Upper lobe of left lung (tissue), 6 donors: ENCODE measurements around the gene TLE1. TPM values are rescaled to one million over a fixed set of nuclear protein-coding genes. Genes with fewer than 3 reads are reported as not detected.

Experiments
- ATAC-seq, 2 donors: fragments of 200-7000 bp; cut with Tn5 transposase; one replicate each; pipeline ENCODE4 v1.9.1; 2022; ENCODE audit warnings: mild to moderate bottlenecking in 2 of 2, moderate library complexity in 2 of 2; ENCODE audit not compliant: low FRiP score in 2 of 2
- DNase-seq, 2 donors: peaks; one replicate each; pipeline ENCODE4 v3.0.0-alpha.2; 2019 to 2020
- H3K27ac ChIP-seq, 4 donors: fragments of 200-600 bp; sonication (generic); one replicate each; pipeline ENCODE4 v1.5.1; 2016 to 2019
- H3K27me3 ChIP-seq, 4 donors: fragments of 200-600 bp; sonication (generic); one replicate each; pipeline ENCODE4 v1.5.1; 2017 to 2019
- H3K36me3 ChIP-seq, 4 donors: fragments of 200-600 bp; sonication (generic); one replicate each; pipeline ENCODE4 v1.5.1; 2016 to 2019
- H3K4me1 ChIP-seq, 4 donors: fragments of 200-600 bp; sonication (generic); one replicate each; pipeline ENCODE4 v1.5.1; 2018 to 2019
- H3K4me3 ChIP-seq, 4 donors: fragments of 200-600 bp; sonication (generic); one replicate each; pipeline ENCODE4 v1.5.1; 2017 to 2019; ENCODE audit warnings: mild to moderate bottlenecking in 2 of 4, moderate library complexity in 1 of 4
- H3K9me3 ChIP-seq, 4 donors: fragments of 200-600 bp; sonication (generic); one replicate each; pipeline ENCODE4 v1.5.1; 2018 to 2019
- EP300 ChIP-seq, 4 donors: sonication (generic); formaldehyde crosslinking; IDR thresholded peaks; one replicate each; pipeline ENCODE4 v1.5.1; 2017; ENCODE audit warnings: antibody characterized with exemption in 4 of 4, control low read depth in 2 of 4
- POLR2A ChIP-seq, 4 donors: fragments of 450-650 bp; IDR thresholded peaks; one replicate each; pipeline ENCODE4 v1.5.1; 2016 to 2017; ENCODE audit warnings: antibody characterized with exemption in 4 of 4, mild to moderate bottlenecking in 2 of 4
- POLR2AphosphoS5 ChIP-seq, 2 donors: sonication (generic); formaldehyde crosslinking; IDR thresholded peaks; one replicate each; pipeline ENCODE4 v1.5.1; 2017; ENCODE audit warnings: antibody characterized with exemption in 2 of 2
- whole genome bisulfite sequencing, 2 donors: methylation state at CpG; one replicate each; pipeline ENCODE4 v1.1.5; 2017 to 2018; 5-methylcytosine and 5-hydroxymethylcytosine counted together
- total RNA-seq, 6 donors: library from RNA; depleted of rRNA in 4 of 6; stranded (reverse); fragments of >200 nt in 4 of 6; gene quantifications; one replicate each; pipeline versions ENCODE4 v1.1.0 to v1.2.1, GENCODE V29; 2016 to 2021
- TF ChIP-seq, protein P1 (sequence below), 6 experiments: fragments of 450-650 bp in 4 of 6; fragments of 200-600 bp in 2 of 6; sonication (generic) in 2 of 6; IDR thresholded peaks; one replicate each; pipeline ENCODE4 v1.5.1; 2016 to 2019; ENCODE audit warnings: antibody characterized with exemption in 6 of 6
- donor health status: DM: no; HTN: no; CAD: no; lungs with moderate emphysema.
- donor health status: DM: no; HTN: yes; CAD: no; lungs with severe emphysema.

TLE1 gene
- total RNA-seq, 6 donors from 2014 or later: 17.3 to 55.5 (median 27.6) TPM

DNA sequence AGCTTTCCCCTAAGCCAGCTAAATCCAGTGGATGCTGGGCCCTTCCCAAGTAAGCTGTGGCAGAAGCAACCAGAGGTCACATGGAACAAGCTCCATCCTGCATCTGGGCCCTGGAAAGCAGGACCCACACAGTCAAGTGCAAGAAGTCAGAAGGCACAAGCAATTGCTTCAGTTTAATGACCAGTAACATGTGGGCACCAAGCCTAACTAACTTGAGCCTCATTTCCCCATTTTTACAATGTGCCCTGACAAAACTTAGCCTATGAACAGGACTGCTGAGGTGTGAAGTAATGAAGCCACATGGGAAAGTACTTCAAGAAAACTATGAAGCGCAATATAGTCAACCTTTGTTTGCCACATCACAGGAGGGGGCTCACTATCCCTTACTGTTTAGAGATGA, 90.5 kb downstream of the TLE1 start:
- DNase-seq (no peak), ATAC-seq (no peak)
- Histone ChIP-seq H3K9me3 (no peaks in the 10 kb centered on the region), H3K36me3 (no peaks in the 10 kb centered on the region), H3K4me1 (peaks cover 0 to 3% (median 0%) of the 10 kb centered on the region in 4 donors), H3K4me3 (no peak overlapping the region), H3K27me3 (no peaks in the 10 kb centered on the region), H3K27ac (peak overlapping the region in 3 of 4 donors; percentile 8 to 28 (median 13))
- TF ChIP-seq, protein P1, sequence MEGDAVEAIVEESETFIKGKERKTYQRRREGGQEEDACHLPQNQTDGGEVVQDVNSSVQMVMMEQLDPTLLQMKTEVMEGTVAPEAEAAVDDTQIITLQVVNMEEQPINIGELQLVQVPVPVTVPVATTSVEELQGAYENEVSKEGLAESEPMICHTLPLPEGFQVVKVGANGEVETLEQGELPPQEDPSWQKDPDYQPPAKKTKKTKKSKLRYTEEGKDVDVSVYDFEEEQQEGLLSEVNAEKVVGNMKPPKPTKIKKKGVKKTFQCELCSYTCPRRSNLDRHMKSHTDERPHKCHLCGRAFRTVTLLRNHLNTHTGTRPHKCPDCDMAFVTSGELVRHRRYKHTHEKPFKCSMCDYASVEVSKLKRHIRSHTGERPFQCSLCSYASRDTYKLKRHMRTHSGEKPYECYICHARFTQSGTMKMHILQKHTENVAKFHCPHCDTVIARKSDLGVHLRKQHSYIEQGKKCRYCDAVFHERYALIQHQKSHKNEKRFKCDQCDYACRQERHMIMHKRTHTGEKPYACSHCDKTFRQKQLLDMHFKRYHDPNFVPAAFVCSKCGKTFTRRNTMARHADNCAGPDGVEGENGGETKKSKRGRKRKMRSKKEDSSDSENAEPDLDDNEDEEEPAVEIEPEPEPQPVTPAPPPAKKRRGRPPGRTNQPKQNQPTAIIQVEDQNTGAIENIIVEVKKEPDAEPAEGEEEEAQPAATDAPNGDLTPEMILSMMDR (IDR thresholded peaks at IDR 0.05): no peak
- TF ChIP-seq POLR2AphosphoS5 (IDR thresholded peaks at IDR 0.05): no peak
- no peak for TF ChIP-seq POLR2A (IDR thresholded peaks at IDR 0.05)
- WGBS, 2 donors: 100% methylated on average over 1 of the region's 1 CpG

- Histone ChIP-seq H3K36me3 (peaks cover 0 to under 1% (median 0%) of the 10 kb centered on the region in 4 donors), H3K9me3 (no peaks in the 10 kb centered on the region), H3K4me3 (no peak overlapping the region), H3K4me1 (peaks cover 0 to 3% (median 0%) of the 10 kb centered on the region in 4 donors), H3K27ac (peak overlapping the region in 2 of 4 donors; percentile 13 to 14), H3K27me3 (no peaks in the 10 kb centered on the region)
- no peak for TF ChIP-seq POLR2A (IDR thresholded peaks at IDR 0.05)
- peak in 1 of 4 donors; percentile 35 for TF ChIP-seq EP300 (IDR thresholded peaks at IDR 0.05)
- peak in 1 of 2 donors; percentile 30 for TF ChIP-seq POLR2AphosphoS5 (IDR thresholded peaks at IDR 0.05)
- TF ChIP-seq, protein P1 (IDR thresholded peaks at IDR 0.05): no peak
- WGBS, 2 donors: 84 to 93% methylated on average over 9 of the region's 9 CpGs
- ATAC-seq (no peak), DNase-seq (no peak)
These were observed 91.2 kb downstream of the TLE1 start for GRCh38 chr9:81598123-81598497.

DNA sequence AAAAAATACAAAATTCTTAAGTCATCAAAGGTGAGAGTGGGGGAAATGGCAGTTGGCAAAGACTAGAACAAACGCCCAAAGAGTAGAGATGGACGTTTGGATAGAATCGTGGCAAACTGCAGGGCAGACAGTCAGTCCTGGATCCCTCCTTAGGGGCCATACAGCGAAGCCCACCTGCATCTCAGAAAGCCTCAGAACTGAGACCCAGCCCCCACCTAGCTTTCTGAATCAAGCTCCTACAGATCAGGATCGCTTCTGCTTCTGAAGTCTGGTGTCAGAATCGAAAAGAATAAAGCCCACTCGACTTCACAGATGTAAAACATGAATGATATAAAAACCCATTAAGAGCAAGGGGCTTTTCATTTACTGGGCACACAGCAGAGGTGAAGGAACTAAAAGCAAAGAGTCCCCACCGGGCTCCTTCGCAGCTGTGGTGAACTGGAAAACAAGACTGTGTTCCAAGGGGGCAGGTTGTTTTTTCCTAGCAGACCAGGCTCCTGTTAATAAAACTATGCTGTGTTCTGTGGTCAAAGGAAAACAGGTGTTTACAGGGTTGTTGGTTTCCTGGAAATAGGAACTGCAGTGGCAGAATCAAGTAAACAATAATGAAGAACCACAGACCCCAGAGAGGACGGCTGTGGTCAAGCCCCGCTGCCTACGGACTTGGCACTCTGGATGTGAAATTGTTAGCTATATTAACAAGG, 91.8 kb downstream of the TLE1 start:
- Histone ChIP-seq H3K27me3 (no peaks in the 10 kb centered on the region), H3K27ac (peak overlapping the region in 1 of 4 donors; percentile 14), H3K4me3 (no peak overlapping the region), H3K9me3 (no peaks in the 10 kb centered on the region), H3K4me1 (peaks cover 0 to 3% (median 0%) of the 10 kb centered on the region in 4 donors), H3K36me3 (peaks cover 0 to 4% (median 2%) of the 10 kb centered on the region in 4 donors)
- TF ChIP-seq POLR2AphosphoS5 (IDR thresholded peaks at IDR 0.05): no peak
- TF ChIP-seq EP300 (IDR thresholded peaks at IDR 0.05): no peak
- no peak for TF ChIP-seq POLR2A (IDR thresholded peaks at IDR 0.05)
- TF ChIP-seq, protein P1 (IDR thresholded peaks at IDR 0.05): no peak
- DNase-seq: no peak
- WGBS, 2 donors: 82 to 83% methylated on average over 12 of the region's 12 CpGs
- no peak for ATAC-seq

GRCh38 chr9:81596679-81597418, 92.5 kb downstream of the TLE1 start:
- Histone ChIP-seq H3K27me3 (no peaks in the 10 kb centered on the region), H3K4me1 (peaks cover 0 to 3% (median 0%) of the 10 kb centered on the region in 4 donors), H3K36me3 (peaks cover 0 to 11% (median 2%) of the 10 kb centered on the region in 4 donors), H3K4me3 (no peak overlapping the region), H3K27ac (peak overlapping the region in 1 of 4 donors; percentile 28), H3K9me3 (no peaks in the 10 kb centered on the region)
- ATAC-seq (no peak), DNase-seq (no peak)
- 85% methylated on average over 13 of the region's 13 CpGs for WGBS, 2 donors
- TF ChIP-seq EP300 (IDR thresholded peaks at IDR 0.05) (no peak), POLR2A (IDR thresholded peaks at IDR 0.05) (no peak), POLR2AphosphoS5 (IDR thresholded peaks at IDR 0.05) (no peak)
- TF ChIP-seq, protein P1 (IDR thresholded peaks at IDR 0.05): no peak
